Measurements from ENCODE around the gene MEA1.
"Not testable (repeated sequence)": the region's sequence is repeated elsewhere in the genome, so short reads cannot be mapped to it uniquely, and the experiment has no call there.

MEA1 gene

GRCh38 chr6:43013843-43014433 is at the start of gene MEA1, which contains the start of gene KLHDC3:
MEA1 (minus strand) TSS chr6:43013946; CDS start chr6:43013813, 133 bp downstream.
KLHDC3 (plus strand) TSS chr6:43014249; CDS start chr6:43017193, 2,944 bp downstream.
- DNase-seq (ENCODE audit: low read depth) = peak; percentile 97

GRCh38 chr6:43062818-43063217 is 49.1 kb upstream of the MEA1 start:
- no peak for DNase-seq (ENCODE audit: low read depth)

GRCh38 chr6:43061861-43062260 is 48.1 kb upstream of the MEA1 start:
- DNase-seq (ENCODE audit: low read depth) = no peak

- no peak for DNase-seq (ENCODE audit: low read depth)
Measured at GRCh38 chr6:43060755-43061633, 47.2 kb upstream of the MEA1 start.

GRCh38 chr6:43060034-43060754 is 46.4 kb upstream of the MEA1 start:
- no peak for DNase-seq (ENCODE audit: low read depth)

GRCh38 chr6:43059168-43060033 is 45.7 kb upstream of the MEA1 start, which contains the start of the genes KLC4 and MRPL2:
KLC4 (plus strand) TSS chr6:43059631; CDS start chr6:43061336, 1,705 bp downstream.
MRPL2 (minus strand) TSS chr6:43059434; CDS start chr6:43059381, 53 bp downstream.
- DNase-seq (ENCODE audit: low read depth) = peak; percentile 94

- DNase-seq (ENCODE audit: low read depth) = no peak
Measured at GRCh38 chr6:43058531-43058930, 44.8 kb upstream of the MEA1 start.

GRCh38 chr6:43055966-43056365 is 42.2 kb upstream of the MEA1 start:
- DNase-seq (ENCODE audit: low read depth) = no peak

GRCh38 chr6:43054206-43054943 is 40.6 kb upstream of the MEA1 start:
- no peak for DNase-seq (ENCODE audit: low read depth)

- DNase-seq (ENCODE audit: low read depth) = peak; percentile 85
Measured at GRCh38 chr6:43053545-43054205, 39.9 kb upstream of the MEA1 start, which contains the start of gene CUL7. CUL7 (minus strand) TSS chr6:43053851; CDS start chr6:43052788, 1,063 bp downstream.

- no peak for DNase-seq (ENCODE audit: low read depth)
Measured at GRCh38 chr6:43052842-43053544, 39.2 kb upstream of the MEA1 start.

GRCh38 chr6:43052225-43052841 is 38.6 kb upstream of the MEA1 start:
- DNase-seq (ENCODE audit: low read depth) = no peak

- DNase-seq (ENCODE audit: low read depth) = no peak
Measured at GRCh38 chr6:43050981-43051380, 37.2 kb upstream of the MEA1 start.

GRCh38 chr6:43047998-43048397 is 34.3 kb upstream of the MEA1 start:
- no peak for DNase-seq (ENCODE audit: low read depth)

- no peak for DNase-seq (ENCODE audit: low read depth)
Measured at GRCh38 chr6:43045371-43045930, 31.7 kb upstream of the MEA1 start.

- no peak for DNase-seq (ENCODE audit: low read depth)
Measured at GRCh38 chr6:43043310-43043709, 29.6 kb upstream of the MEA1 start.

- DNase-seq (ENCODE audit: low read depth) = not testable (repeated sequence)
Measured at GRCh38 chr6:43041475-43041874, 27.7 kb upstream of the MEA1 start.

GRCh38 chr6:43040542-43041257 is 27.0 kb upstream of the MEA1 start:
- no peak for DNase-seq (ENCODE audit: low read depth)

Data from stimulated activated CD8-positive, alpha-beta memory T cell treated with anti-CD3 and anti-CD28 coated beads, Interleukin-4, amount 100 ng/mL, for 24 hours (primary cell).